Uterus (tissue), 2 donors: ENCODE data around the gene PLAU.

Experiments
- POLR2A ChIP-seq, 2 donors: fragments of 450-650 bp; IDR thresholded peaks; one replicate each; pipeline ENCODE4 v1.6.1; 2016; ENCODE audit warnings: antibody characterized with exemption in 2 of 2, mild to moderate bottlenecking in 1 of 2, moderate library complexity in 1 of 2
- TF ChIP-seq, protein P1 (sequence below), 4 experiments: fragments of 200-600 bp in 2 of 4; fragments of 450-650 bp in 2 of 4; sonication (generic) in 2 of 4; IDR thresholded peaks; one replicate each; pipeline ENCODE4 v1.5.1; 2016 to 2019; ENCODE audit warnings: antibody characterized with exemption in 4 of 4, mild to moderate bottlenecking in 2 of 4, moderate library complexity in 1 of 4

DNA sequence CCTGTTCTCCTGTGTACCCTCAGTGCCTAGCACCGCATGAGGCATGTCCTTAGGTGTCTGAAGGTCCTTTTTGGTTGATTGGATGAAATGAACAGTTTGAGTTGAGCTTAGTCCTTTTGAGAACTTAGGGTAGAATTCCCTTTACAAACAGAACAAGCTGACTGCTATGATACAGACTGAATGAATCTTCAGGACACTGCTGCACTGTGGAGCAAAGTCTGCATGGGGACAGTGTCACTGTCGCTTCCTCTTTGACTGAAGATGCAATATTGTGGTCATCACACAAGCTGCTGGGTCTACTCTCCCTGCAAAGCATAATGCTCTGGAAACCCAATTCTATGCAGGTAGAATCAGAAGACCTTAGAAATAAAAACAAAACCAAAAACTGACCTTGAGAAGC is 8.6 kb upstream of the PLAU start:
- TF ChIP-seq, protein P1, sequence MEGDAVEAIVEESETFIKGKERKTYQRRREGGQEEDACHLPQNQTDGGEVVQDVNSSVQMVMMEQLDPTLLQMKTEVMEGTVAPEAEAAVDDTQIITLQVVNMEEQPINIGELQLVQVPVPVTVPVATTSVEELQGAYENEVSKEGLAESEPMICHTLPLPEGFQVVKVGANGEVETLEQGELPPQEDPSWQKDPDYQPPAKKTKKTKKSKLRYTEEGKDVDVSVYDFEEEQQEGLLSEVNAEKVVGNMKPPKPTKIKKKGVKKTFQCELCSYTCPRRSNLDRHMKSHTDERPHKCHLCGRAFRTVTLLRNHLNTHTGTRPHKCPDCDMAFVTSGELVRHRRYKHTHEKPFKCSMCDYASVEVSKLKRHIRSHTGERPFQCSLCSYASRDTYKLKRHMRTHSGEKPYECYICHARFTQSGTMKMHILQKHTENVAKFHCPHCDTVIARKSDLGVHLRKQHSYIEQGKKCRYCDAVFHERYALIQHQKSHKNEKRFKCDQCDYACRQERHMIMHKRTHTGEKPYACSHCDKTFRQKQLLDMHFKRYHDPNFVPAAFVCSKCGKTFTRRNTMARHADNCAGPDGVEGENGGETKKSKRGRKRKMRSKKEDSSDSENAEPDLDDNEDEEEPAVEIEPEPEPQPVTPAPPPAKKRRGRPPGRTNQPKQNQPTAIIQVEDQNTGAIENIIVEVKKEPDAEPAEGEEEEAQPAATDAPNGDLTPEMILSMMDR (IDR thresholded peaks at IDR 0.05), result no peak
- no peak for TF ChIP-seq POLR2A (IDR thresholded peaks at IDR 0.05)
